MCF 10A (cell line): ENCODE results near the gene SOX5. TPM values are rescaled to one million over a fixed set of nuclear protein-coding genes. Genes with fewer than 3 reads are reported as not detected.

Experiments
- BruUV-seq: library from RNA; stranded (reverse); fragments of 400-500 nt; replicated peaks from 2 replicates; lab custom pipeline; 2021; lab: Mats Ljungman, UMichigan
- CTCF ChIA-PET: fragments of 300-600 bp; sonication (Branson Sonifier 250); formaldehyde crosslinking; extraction: SDS; loops from one replicate; lab custom pipeline; 2021; ENCODE audit warnings: antibody characterized with exemption, inconsistent platforms; lab: Yijun Ruan, JAX
- POLR2A ChIA-PET: fragments of 300-600, 350-650 bp; sonication (Branson Sonifier 250); formaldehyde crosslinking; extraction: SDS; loops from one replicate; lab custom pipeline; 2020; ENCODE audit warnings: antibody characterized with exemption, inconsistent platforms; lab: Yijun Ruan, JAX
- DNase-seq: peaks from one replicate; pipeline ENCODE4 v3.0.0-alpha.2; 2018; ENCODE audit not compliant: unreplicated experiment
- H3K27ac Mint-ChIP-seq: one replicate; pipeline ENCODE4 v1.8.0; 2022; ENCODE audit warnings: mild to moderate bottlenecking, low read depth, mixed read lengths; ENCODE audit not compliant: unreplicated experiment
- H3K27me3 Mint-ChIP-seq: one replicate; pipeline ENCODE4 v1.8.0; 2022; ENCODE audit warnings: mixed read lengths; ENCODE audit not compliant: insufficient read depth, unreplicated experiment
- H3K36me3 Mint-ChIP-seq: one replicate; pipeline ENCODE4 v1.8.0; 2022; ENCODE audit warnings: mild to moderate bottlenecking, moderate library complexity, mixed read lengths; ENCODE audit not compliant: insufficient read depth, unreplicated experiment
- H3K4me1 Mint-ChIP-seq: one replicate; pipeline ENCODE4 v1.8.0; 2022; ENCODE audit warnings: mixed read lengths; ENCODE audit not compliant: insufficient read depth, unreplicated experiment
- H3K4me3 Mint-ChIP-seq: one replicate; pipeline ENCODE4 v1.8.0; 2022; ENCODE audit warnings: mild to moderate bottlenecking, moderate library complexity, mixed read lengths; ENCODE audit not compliant: unreplicated experiment
- H3K9me3 Mint-ChIP-seq: one replicate; pipeline ENCODE4 v1.8.0; 2022; ENCODE audit warnings: mixed read lengths; ENCODE audit not compliant: unreplicated experiment
- intact Hi-C: fragments of 100-400 bp; cut with micrococcal nuclease; formaldehyde crosslinking; loops from 2 replicates; pipeline ENCODE4 v1.14.1; 2022
- total RNA-seq: library from RNA; stranded (reverse); gene quantifications from 2 replicates; pipeline ENCODE4 v1.2.3, GENCODE V29; 2022
- TF ChIP-seq, protein P1 (sequence below): fragments of 200-600 bp; IDR thresholded peaks from one replicate; pipeline ENCODE4 v1.8.0; 2022; ENCODE audit warnings: antibody characterized with exemption, mild to moderate bottlenecking; ENCODE audit not compliant: unreplicated experiment

SOX5 gene
- total RNA-seq, 1 experiment from 2014 or later = 0.91 TPM

DNA sequence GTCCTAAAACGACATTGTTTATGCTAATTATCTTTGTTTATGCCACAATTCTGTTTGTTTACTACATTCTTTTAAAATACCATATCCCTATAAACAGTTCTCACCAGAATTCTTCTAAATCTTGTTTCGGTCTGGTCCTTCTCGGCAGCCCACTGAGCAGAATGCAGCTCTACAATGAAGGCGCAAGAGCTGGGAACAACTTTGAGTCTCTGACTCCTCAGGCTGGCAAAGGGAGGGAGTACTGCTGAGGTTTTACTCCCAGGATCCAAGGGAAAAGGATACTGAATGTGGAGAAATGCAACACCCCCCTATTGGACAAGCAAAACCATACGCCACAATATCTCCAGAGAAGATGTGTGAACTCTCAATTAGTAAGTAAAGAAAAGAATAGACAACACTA is 5.4 kb downstream of the SOX5 start:
- Mint-ChIP-seq H3K36me3 (no peaks in the 10 kb centered on the region), H3K27me3 (peaks cover 63% of the 10 kb centered on the region), H3K4me3 (no peak overlapping the region), H3K27ac (no peak overlapping the region), H3K4me1 (no peaks in the 10 kb centered on the region), H3K9me3 (no peaks in the 10 kb centered on the region)
- intact Hi-C loops = no loop called here
- POLR2A ChIA-PET = no interaction called here
- CTCF ChIA-PET = no interaction called here
- no peak for DNase-seq
- BruUV-seq = no TSS peak
- TF ChIP-seq, protein P1, sequence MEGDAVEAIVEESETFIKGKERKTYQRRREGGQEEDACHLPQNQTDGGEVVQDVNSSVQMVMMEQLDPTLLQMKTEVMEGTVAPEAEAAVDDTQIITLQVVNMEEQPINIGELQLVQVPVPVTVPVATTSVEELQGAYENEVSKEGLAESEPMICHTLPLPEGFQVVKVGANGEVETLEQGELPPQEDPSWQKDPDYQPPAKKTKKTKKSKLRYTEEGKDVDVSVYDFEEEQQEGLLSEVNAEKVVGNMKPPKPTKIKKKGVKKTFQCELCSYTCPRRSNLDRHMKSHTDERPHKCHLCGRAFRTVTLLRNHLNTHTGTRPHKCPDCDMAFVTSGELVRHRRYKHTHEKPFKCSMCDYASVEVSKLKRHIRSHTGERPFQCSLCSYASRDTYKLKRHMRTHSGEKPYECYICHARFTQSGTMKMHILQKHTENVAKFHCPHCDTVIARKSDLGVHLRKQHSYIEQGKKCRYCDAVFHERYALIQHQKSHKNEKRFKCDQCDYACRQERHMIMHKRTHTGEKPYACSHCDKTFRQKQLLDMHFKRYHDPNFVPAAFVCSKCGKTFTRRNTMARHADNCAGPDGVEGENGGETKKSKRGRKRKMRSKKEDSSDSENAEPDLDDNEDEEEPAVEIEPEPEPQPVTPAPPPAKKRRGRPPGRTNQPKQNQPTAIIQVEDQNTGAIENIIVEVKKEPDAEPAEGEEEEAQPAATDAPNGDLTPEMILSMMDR = no peak

DNA sequence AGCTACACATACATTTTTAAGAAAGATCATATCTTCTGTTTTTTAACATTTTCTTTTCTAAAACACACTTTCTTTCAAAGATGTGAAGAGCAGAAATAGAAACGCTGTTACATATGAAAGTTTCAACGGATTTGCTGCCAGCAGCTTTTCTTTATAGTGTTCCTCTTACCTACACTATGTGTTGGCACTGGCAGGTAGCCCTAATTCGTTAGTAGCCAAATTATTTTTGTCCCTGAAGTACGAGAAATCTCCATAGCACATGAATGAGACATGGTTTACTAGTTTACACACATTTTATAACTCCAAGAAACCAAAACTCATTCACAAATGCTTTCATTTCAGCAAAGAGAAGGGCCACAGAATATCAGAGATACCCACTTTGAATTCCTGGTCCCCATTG is 6.6 kb downstream of the SOX5 start:
- Mint-ChIP-seq H3K27ac (no peak overlapping the region), H3K9me3 (no peaks in the 10 kb centered on the region), H3K27me3 (peaks cover 70% of the 10 kb centered on the region), H3K4me1 (no peaks in the 10 kb centered on the region), H3K4me3 (no peak overlapping the region), H3K36me3 (no peaks in the 10 kb centered on the region)
- ChIA-PET POLR2A (interaction anchor here (0.6 kb wide), 1 partner anchor 527 kb away, joined by 4 read pairs; no protein-coding TSS in a partner anchor), CTCF (no interaction called here)
- TF ChIP-seq, protein P1 = no peak
- no TSS peak for BruUV-seq
- no peak for DNase-seq
- intact Hi-C loops = no loop called here

DNA sequence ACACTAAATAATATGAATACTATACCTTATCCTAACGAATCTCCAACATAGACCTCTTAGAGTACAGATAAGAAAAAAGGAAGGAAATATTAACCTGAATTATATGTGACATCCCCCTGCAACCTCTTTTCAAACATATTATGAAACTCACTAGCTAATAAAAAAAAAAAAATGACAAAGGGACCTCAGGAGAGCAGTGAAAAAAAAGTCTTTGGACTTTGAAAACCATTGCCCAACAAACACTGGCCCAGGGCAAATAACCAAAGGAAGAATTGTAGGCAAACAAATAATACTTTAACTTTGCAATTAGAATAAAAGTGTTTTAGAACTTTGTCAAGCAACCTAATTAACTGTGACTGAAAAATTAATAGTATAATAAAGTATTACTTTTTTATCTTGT is 7.7 kb downstream of the SOX5 start:
- Mint-ChIP-seq H3K4me3 (no peak overlapping the region), H3K36me3 (no peaks in the 10 kb centered on the region), H3K4me1 (no peaks in the 10 kb centered on the region), H3K27ac (no peak overlapping the region), H3K27me3 (peaks cover 80% of the 10 kb centered on the region), H3K9me3 (no peaks in the 10 kb centered on the region)
- no TSS peak for BruUV-seq
- TF ChIP-seq, protein P1 = no peak
- intact Hi-C loops = no loop called here
- POLR2A ChIA-PET = no interaction called here
- DNase-seq = no peak
- CTCF ChIA-PET = no interaction called here

DNA sequence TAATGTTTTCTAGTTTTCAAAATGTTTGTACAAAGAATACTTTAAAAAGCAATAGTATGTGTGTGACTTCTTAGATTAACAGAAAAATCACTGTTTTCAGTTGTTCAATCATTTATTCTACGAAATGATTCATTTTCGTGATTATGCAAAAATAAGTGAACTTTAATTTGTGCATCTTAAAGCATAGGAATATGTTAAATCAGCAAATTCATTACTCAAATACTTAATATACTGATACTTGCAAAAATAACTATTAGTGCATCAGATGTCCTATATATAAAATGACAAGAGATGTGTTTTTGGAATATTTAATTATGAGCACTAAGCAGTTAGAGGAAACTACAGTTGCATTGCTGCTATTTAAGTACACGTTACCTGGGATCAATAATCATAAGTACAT is 11.0 kb downstream of the SOX5 start:
- H3K27ac Mint-ChIP-seq = no peak overlapping the region
- DNase-seq = no peak
- no peaks in the 10 kb centered on the region for H3K4me1 Mint-ChIP-seq
- no TSS peak for BruUV-seq
- H3K9me3 Mint-ChIP-seq = no peaks in the 10 kb centered on the region
- no peak overlapping the region for H3K4me3 Mint-ChIP-seq
- peaks cover 94% of the 10 kb centered on the region for H3K27me3 Mint-ChIP-seq
- intact Hi-C loops = no loop called here
- POLR2A ChIA-PET = no interaction called here
- CTCF ChIA-PET = interaction anchor here (1.2 kb wide), 1 partner anchor 16 kb away, joined by 4 read pairs; no protein-coding TSS in a partner anchor
- no peaks in the 10 kb centered on the region for H3K36me3 Mint-ChIP-seq
- TF ChIP-seq, protein P1 = no peak
